ENCODE results near the gene FAM50B. TPM values are rescaled to one million over a fixed set of nuclear protein-coding genes. Genes with fewer than 3 reads are reported as not detected.

Gene FAM50B
- total and polyA plus RNA-seq, 2 of the 13 experiments (the other 11 are each of a cell fraction or from before 2014, with no cell fraction given): 0.05 TPM; not detected in 1

GRCh38 chr6:3835055-3835731, 14.0 kb upstream of the FAM50B start (continued):
- 0 out of 2 replicates have a peak, but pooled peaks have one; percentile 64 for TF ChIP-seq HINFP (CRISPR knock-in tag; IDR thresholded peaks at IDR 0.05; ENCODE audit: low read depth)
- TF ChIP-seq ATF3 (CRISPR knock-in tag; IDR thresholded peaks at IDR 0.05): peak; percentile 79
- peak; percentile 90 for TF ChIP-seq RXRB (CRISPR knock-in tag; IDR thresholded peaks at IDR 0.05; ENCODE audit: borderline replicate concordance)
- TF ChIP-seq HIVEP1 (CRISPR knock-in tag; IDR thresholded peaks at IDR 0.05): peak; percentile 72; the same call in 1 of the 2 replicates
- 0 out of 2 replicates have a peak, but pooled peaks have one; percentile 27 for TF ChIP-seq KDM4B (CRISPR knock-in tag; IDR thresholded peaks at IDR 0.05)
- no peak for TF ChIP-seq TAF1 (CRISPR knock-in tag; IDR thresholded peaks at IDR 0.05)
- TF ChIP-seq FOSL2 (CRISPR knock-in tag; IDR thresholded peaks at IDR 0.05): peak; percentile 85
- TF ChIP-seq RFX5 (IDR thresholded peaks at IDR 0.05; ENCODE audit: low read depth, low read length): peak; percentile 36; the same call in 1 of the 2 replicates
- peak; percentile 80 for TF ChIP-seq ZNF781 (CRISPR knock-in tag; IDR thresholded peaks at IDR 0.05; ENCODE audit: borderline replicate concordance, not compliant biosample characterization)
- TF ChIP-seq ZNF609 (CRISPR knock-in tag; IDR thresholded peaks at IDR 0.05; ENCODE audit: borderline replicate concordance): peak; percentile 49; the same call in 1 of the 2 replicates
- TF ChIP-seq ZBTB8A (CRISPR knock-in tag; IDR thresholded peaks at IDR 0.05; ENCODE audit: borderline replicate concordance, low read depth): no peak
- peak; percentile 92 for TF ChIP-seq HMG20A (CRISPR knock-in tag; IDR thresholded peaks at IDR 0.05; ENCODE audit: borderline replicate concordance)
- TF ChIP-seq ZNF75D (CRISPR knock-in tag; IDR thresholded peaks at IDR 0.05; ENCODE audit: borderline replicate concordance): no peak
- peak; percentile 59; the same call in 1 of the 2 replicates for TF ChIP-seq ZNF746 (CRISPR knock-in tag; IDR thresholded peaks at IDR 0.05)
- TF ChIP-seq HDAC6 (IDR thresholded peaks at IDR 0.05; ENCODE audit: low read depth, low read length): no peak
- peak; percentile 63; the same call in 1 of the 2 replicates for TF ChIP-seq SNAPC2 (CRISPR knock-in tag; IDR thresholded peaks at IDR 0.05)
- TF ChIP-seq THRA (CRISPR knock-in tag; IDR thresholded peaks at IDR 0.05; ENCODE audit: borderline replicate concordance): peak; percentile 89
- TF ChIP-seq TBX2 (CRISPR knock-in tag; IDR thresholded peaks at IDR 0.05; ENCODE audit: borderline replicate concordance): peak; percentile 89
- TF ChIP-seq MEIS1 (CRISPR knock-in tag; IDR thresholded peaks at IDR 0.05; ENCODE audit: borderline replicate concordance): peak; percentile 68; the same call in 1 of the 2 replicates
- peak; percentile 81 for TF ChIP-seq ZSCAN9 (CRISPR knock-in tag; IDR thresholded peaks at IDR 0.05; ENCODE audit: borderline replicate concordance)
- peak; percentile 77; the same call in 1 of the 2 replicates for TF ChIP-seq BORCS8-MEF2B (CRISPR knock-in tag; IDR thresholded peaks at IDR 0.05)
- peak; percentile 18; the same call in 1 of the 2 replicates for TF ChIP-seq NFYC (CRISPR knock-in tag; IDR thresholded peaks at IDR 0.05)

All from HepG2 (cell line).